Measurements from ENCODE around the gene CMSS1.
"Not testable (repeated sequence)": the region's sequence is repeated elsewhere in the genome, so short reads cannot be mapped to it uniquely, and the experiment has no call there.

Gene CMSS1

GRCh38 chr3:100093831-100094230, 276.2 kb downstream of the CMSS1 start:
- no peak for FAIRE-seq

GRCh38 chr3:100096286-100096685, 278.6 kb downstream of the CMSS1 start:
- FAIRE-seq: not testable (repeated sequence)

- no peak for FAIRE-seq
Observed at GRCh38 chr3:100096866-100097265, 279.2 kb downstream of the CMSS1 start.

GRCh38 chr3:100097919-100098783, 280.5 kb downstream of the CMSS1 start:
- FAIRE-seq: no peak

- FAIRE-seq: no peak
Observed at GRCh38 chr3:100098784-100099070, 281.1 kb downstream of the CMSS1 start.

GRCh38 chr3:100099621-100100020, 282.0 kb downstream of the CMSS1 start:
- no peak for FAIRE-seq

- FAIRE-seq: no peak
Observed at GRCh38 chr3:100100425-100100824, 282.8 kb downstream of the CMSS1 start.

- FAIRE-seq: no peak
Observed at GRCh38 chr3:100102757-100103156, 285.1 kb downstream of the CMSS1 start.

- no peak for FAIRE-seq
Observed at GRCh38 chr3:100103558-100104441, 286.1 kb downstream of the CMSS1 start.

GRCh38 chr3:100104442-100104798, 286.8 kb downstream of the CMSS1 start:
- no peak for FAIRE-seq

- no peak for FAIRE-seq
Observed at GRCh38 chr3:100104817-100105413, 287.3 kb downstream of the CMSS1 start.

- no peak for FAIRE-seq
Observed at GRCh38 chr3:100105501-100105900, 287.8 kb downstream of the CMSS1 start.

GRCh38 chr3:100106094-100106493, 288.4 kb downstream of the CMSS1 start:
- no peak for FAIRE-seq

GRCh38 chr3:100106531-100107141, 289.0 kb downstream of the CMSS1 start:
- no peak for FAIRE-seq

GRCh38 chr3:100107221-100107814, 289.7 kb downstream of the CMSS1 start:
- FAIRE-seq: no peak

GRCh38 chr3:100108464-100109079, 290.9 kb downstream of the CMSS1 start:
- no peak for FAIRE-seq

GRCh38 chr3:100110162-100110561, 292.5 kb downstream of the CMSS1 start:
- FAIRE-seq: no peak

- FAIRE-seq: no peak
Observed at GRCh38 chr3:100111728-100112127, 294.1 kb downstream of the CMSS1 start.

GRCh38 chr3:100113723-100114412, 296.2 kb downstream of the CMSS1 start:
- no peak for FAIRE-seq

- FAIRE-seq: no peak
Observed at GRCh38 chr3:100114413-100115030, 296.9 kb downstream of the CMSS1 start, which contains the start of gene FILIP1L. FILIP1L (minus strand) TSS chr3:100114501.

GRCh38 chr3:100117093-100117492, 299.4 kb downstream of the CMSS1 start:
- no peak for FAIRE-seq

All from G401.6 (cell line).